ENCODE results near the gene PLEKHH1. TPM values are rescaled to one million over a fixed set of nuclear protein-coding genes. Genes with fewer than 3 reads are reported as not detected.

Gene PLEKHH1
- polyA plus RNA-seq, 1 donor from 2014 or later: 34.1 TPM

DNA sequence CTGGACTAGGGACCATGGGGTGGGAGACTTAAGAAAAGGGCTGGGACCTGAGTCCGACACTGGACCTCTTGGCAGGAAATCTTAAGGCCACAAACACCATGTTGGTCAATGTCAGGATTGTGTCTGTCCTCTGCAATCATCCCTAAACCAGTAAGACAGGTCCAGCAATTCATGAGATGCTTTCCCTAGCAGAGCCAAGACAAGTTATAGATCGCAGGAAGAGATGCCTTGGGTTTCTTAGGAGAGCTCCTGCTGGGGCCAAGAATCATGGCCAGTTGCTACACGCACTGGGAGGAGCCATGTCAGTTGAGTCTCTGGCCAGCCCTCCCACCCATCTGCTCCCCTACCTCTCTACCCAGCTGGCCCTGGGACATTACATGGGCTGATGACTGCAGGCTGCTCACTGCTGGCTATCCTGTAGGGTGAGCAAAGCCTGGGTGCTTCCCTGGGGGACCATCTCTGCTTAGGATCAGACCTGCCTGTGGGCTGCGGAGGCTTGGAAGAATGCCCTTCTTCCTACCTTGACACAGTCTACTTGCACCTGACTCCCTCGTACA, 14.2 kb downstream of the PLEKHH1 start:
- Histone ChIP-seq H2AFZ (ENCODE audit: low read depth, low read length) (no peak overlapping the region), H3K9me2 (ENCODE audit: insufficient read depth, low read length) (no peaks in the 10 kb centered on the region), H4K20me1 (ENCODE audit: insufficient read depth) (no peaks in the 10 kb centered on the region), H3K36me3 (ENCODE audit: insufficient read depth, low read length) (peaks cover 24% of the 10 kb centered on the region), H3K9me3 (ENCODE audit: low read length) (peaks cover 4% of the 10 kb centered on the region), H3K79me2 (replicated peaks; ENCODE audit: insufficient read depth, low read length) (no peaks in the 10 kb centered on the region), H3K27ac (ENCODE audit: low read length) (no peak overlapping the region), H3K4me2 (ENCODE audit: low read length) (no peak overlapping the region), H3K9ac (ENCODE audit: low read length) (no peak overlapping the region), H3F3A (ENCODE audit: insufficient read depth, low read length, poor library complexity, severe bottlenecking) (no peaks in the 10 kb centered on the region), H3K4me3 (ENCODE audit: low read length) (no peak overlapping the region), H3K27me3 (ENCODE audit: insufficient read depth, low read depth, low read length) (no peaks in the 10 kb centered on the region)
- TF ChIP-seq SMC3 (conservative IDR thresholded peaks at IDR 0.05; ENCODE audit: poor library complexity): no peak
- TF ChIP-seq EZH2 (IDR thresholded peaks at IDR 0.05; ENCODE audit: borderline replicate concordance, insufficient read depth, low read length, poor library complexity, severe bottlenecking): no peak
- TF ChIP-seq EP300 (conservative IDR thresholded peaks at IDR 0.05; ENCODE audit: poor library complexity, severe bottlenecking): no peak
- TF ChIP-seq MXI1 (conservative IDR thresholded peaks at IDR 0.05; ENCODE audit: poor library complexity, severe bottlenecking): no peak
- no peak for TF ChIP-seq TAF1 (IDR thresholded peaks at IDR 0.05; ENCODE audit: low read depth)
- no peak for TF ChIP-seq POLR2AphosphoS5 (IDR thresholded peaks at IDR 0.05)
- TF ChIP-seq RAD21 (conservative IDR thresholded peaks at IDR 0.05): no peak
- TF ChIP-seq, protein P1, sequence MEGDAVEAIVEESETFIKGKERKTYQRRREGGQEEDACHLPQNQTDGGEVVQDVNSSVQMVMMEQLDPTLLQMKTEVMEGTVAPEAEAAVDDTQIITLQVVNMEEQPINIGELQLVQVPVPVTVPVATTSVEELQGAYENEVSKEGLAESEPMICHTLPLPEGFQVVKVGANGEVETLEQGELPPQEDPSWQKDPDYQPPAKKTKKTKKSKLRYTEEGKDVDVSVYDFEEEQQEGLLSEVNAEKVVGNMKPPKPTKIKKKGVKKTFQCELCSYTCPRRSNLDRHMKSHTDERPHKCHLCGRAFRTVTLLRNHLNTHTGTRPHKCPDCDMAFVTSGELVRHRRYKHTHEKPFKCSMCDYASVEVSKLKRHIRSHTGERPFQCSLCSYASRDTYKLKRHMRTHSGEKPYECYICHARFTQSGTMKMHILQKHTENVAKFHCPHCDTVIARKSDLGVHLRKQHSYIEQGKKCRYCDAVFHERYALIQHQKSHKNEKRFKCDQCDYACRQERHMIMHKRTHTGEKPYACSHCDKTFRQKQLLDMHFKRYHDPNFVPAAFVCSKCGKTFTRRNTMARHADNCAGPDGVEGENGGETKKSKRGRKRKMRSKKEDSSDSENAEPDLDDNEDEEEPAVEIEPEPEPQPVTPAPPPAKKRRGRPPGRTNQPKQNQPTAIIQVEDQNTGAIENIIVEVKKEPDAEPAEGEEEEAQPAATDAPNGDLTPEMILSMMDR (IDR thresholded peaks at IDR 0.05; ENCODE audit: poor library complexity, severe bottlenecking): no peak

DNA sequence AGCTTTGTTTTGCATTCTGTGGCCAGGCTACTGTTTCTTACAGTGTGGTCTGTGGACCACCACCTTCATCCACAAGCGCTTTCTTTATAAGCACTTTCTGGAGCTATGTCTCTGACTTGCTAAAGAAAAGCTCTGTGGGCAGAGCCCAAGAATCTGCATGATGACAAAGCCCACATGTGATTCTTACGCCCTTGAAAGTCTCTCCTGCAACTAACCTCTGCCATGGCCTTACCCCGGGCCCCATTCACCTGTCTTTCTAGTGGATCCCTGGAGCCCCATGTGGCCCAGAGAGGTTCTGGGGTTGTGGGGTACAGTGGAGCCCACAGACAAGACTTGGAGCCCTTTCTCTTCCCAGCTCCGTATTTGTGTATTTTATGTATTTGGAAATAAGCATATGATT, 16.6 kb downstream of the PLEKHH1 start:
- Histone ChIP-seq H3K27me3 (ENCODE audit: insufficient read depth, low read depth, low read length) (no peaks in the 10 kb centered on the region), H3K9me2 (ENCODE audit: insufficient read depth, low read length) (no peaks in the 10 kb centered on the region), H3K9ac (ENCODE audit: low read length) (no peak overlapping the region), H3K27ac (ENCODE audit: low read length) (no peak overlapping the region), H3K36me3 (ENCODE audit: insufficient read depth, low read length) (peaks cover 8% of the 10 kb centered on the region), H4K20me1 (ENCODE audit: insufficient read depth) (no peaks in the 10 kb centered on the region), H3K4me3 (ENCODE audit: low read length) (no peak overlapping the region), H3K9me3 (ENCODE audit: low read length) (peaks cover 3% of the 10 kb centered on the region), H3K79me2 (replicated peaks; ENCODE audit: insufficient read depth, low read length) (no peaks in the 10 kb centered on the region), H3K4me2 (ENCODE audit: low read length) (no peak overlapping the region), H3F3A (ENCODE audit: insufficient read depth, low read length, poor library complexity, severe bottlenecking) (no peaks in the 10 kb centered on the region), H2AFZ (ENCODE audit: low read depth, low read length) (no peak overlapping the region)
- TF ChIP-seq TAF1 (IDR thresholded peaks at IDR 0.05; ENCODE audit: low read depth) (no peak), POLR2AphosphoS5 (IDR thresholded peaks at IDR 0.05) (no peak), RAD21 (conservative IDR thresholded peaks at IDR 0.05) (no peak), MXI1 (conservative IDR thresholded peaks at IDR 0.05; ENCODE audit: poor library complexity, severe bottlenecking) (no peak), EP300 (conservative IDR thresholded peaks at IDR 0.05; ENCODE audit: poor library complexity, severe bottlenecking) (no peak), EZH2 (IDR thresholded peaks at IDR 0.05; ENCODE audit: borderline replicate concordance, insufficient read depth, low read length, poor library complexity, severe bottlenecking) (no peak), SMC3 (conservative IDR thresholded peaks at IDR 0.05; ENCODE audit: poor library complexity) (no peak)
- TF ChIP-seq, protein P1 (IDR thresholded peaks at IDR 0.05; ENCODE audit: poor library complexity, severe bottlenecking): no peak
- TF ChIP-seq, protein P2, sequence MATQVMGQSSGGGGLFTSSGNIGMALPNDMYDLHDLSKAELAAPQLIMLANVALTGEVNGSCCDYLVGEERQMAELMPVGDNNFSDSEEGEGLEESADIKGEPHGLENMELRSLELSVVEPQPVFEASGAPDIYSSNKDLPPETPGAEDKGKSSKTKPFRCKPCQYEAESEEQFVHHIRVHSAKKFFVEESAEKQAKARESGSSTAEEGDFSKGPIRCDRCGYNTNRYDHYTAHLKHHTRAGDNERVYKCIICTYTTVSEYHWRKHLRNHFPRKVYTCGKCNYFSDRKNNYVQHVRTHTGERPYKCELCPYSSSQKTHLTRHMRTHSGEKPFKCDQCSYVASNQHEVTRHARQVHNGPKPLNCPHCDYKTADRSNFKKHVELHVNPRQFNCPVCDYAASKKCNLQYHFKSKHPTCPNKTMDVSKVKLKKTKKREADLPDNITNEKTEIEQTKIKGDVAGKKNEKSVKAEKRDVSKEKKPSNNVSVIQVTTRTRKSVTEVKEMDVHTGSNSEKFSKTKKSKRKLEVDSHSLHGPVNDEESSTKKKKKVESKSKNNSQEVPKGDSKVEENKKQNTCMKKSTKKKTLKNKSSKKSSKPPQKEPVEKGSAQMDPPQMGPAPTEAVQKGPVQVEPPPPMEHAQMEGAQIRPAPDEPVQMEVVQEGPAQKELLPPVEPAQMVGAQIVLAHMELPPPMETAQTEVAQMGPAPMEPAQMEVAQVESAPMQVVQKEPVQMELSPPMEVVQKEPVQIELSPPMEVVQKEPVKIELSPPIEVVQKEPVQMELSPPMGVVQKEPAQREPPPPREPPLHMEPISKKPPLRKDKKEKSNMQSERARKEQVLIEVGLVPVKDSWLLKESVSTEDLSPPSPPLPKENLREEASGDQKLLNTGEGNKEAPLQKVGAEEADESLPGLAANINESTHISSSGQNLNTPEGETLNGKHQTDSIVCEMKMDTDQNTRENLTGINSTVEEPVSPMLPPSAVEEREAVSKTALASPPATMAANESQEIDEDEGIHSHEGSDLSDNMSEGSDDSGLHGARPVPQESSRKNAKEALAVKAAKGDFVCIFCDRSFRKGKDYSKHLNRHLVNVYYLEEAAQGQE (IDR thresholded peaks at IDR 0.05; ENCODE audit: borderline replicate concordance): no peak

Data from neural cell (in vitro differentiated cells).